Measurements from ENCODE around the gene TNFRSF4. TPM values are rescaled to one million over a fixed set of nuclear protein-coding genes. Genes with fewer than 3 reads are reported as not detected.
A peak's percentile ranks its signal among the peaks of the same experiment; 100 is the strongest.

The TNFRSF4 gene
- total RNA-seq, 1 donor from 2014 or later, result 2.3 TPM

GRCh38 chr1:1165485-1165884 is 48.5 kb downstream of the TNFRSF4 start:
- no peak for ATAC-seq
- intact Hi-C loops (cut with micrococcal nuclease), result no loop called here
- no peak for DNase-seq

GRCh38 chr1:1164701-1165451 is 49.1 kb downstream of the TNFRSF4 start:
- DNase-seq (no peak), ATAC-seq (no peak)
- intact Hi-C loops (cut with micrococcal nuclease), result no loop called here

GRCh38 chr1:1164361-1164700 is 49.6 kb downstream of the TNFRSF4 start:
- DNase-seq, result no peak
- ATAC-seq, result no peak
- intact Hi-C loops (cut with micrococcal nuclease), result no loop called here

GRCh38 chr1:1163538-1164070 is 50.3 kb downstream of the TNFRSF4 start:
- no peak for DNase-seq
- ATAC-seq, result no peak
- intact Hi-C loops (cut with micrococcal nuclease), result no loop called here

- DNase-seq (no peak), ATAC-seq (no peak)
- intact Hi-C loops (cut with micrococcal nuclease), result no loop called here
Measured at GRCh38 chr1:1162597-1163537, 51.1 kb downstream of the TNFRSF4 start.

GRCh38 chr1:1161683-1162079 is 52.3 kb downstream of the TNFRSF4 start:
- DNase-seq (no peak), ATAC-seq (no peak)
- intact Hi-C loops (cut with micrococcal nuclease), result no loop called here

Small RNA genes within 50 kb of the gene (microRNA-seq; reads per million reads assigned to microRNA genes)
- gene MIR200A (ENCODE audit: borderline number of aligned reads), result 4.9 reads per million
- gene MIR200B (ENCODE audit: borderline number of aligned reads), result 9.8 reads per million, percentile 4 among the genes with 10 or more reads in this experiment
- gene MIR429 (ENCODE audit: borderline number of aligned reads), result not detected

Other genes starting within 250 kb of the TNFRSF4 start
- gene PLEKHN1, start 247.7 kb downstream of the TNFRSF4 start, total RNA-seq, result not detected
- 187 TPM for gene PERM1, start 232.1 kb downstream of the TNFRSF4 start, total RNA-seq
- gene HES4, start 214.1 kb downstream of the TNFRSF4 start, total RNA-seq, result 39.4 TPM
- 16.4 TPM for gene ISG15, start 200.7 kb downstream of the TNFRSF4 start, total RNA-seq
- gene AGRN, start 194.0 kb downstream of the TNFRSF4 start, total RNA-seq, result 18.5 TPM
- not detected for gene RNF223, start 139.8 kb downstream of the TNFRSF4 start, total RNA-seq
- 4.0 TPM for gene C1orf159, start 98.1 kb downstream of the TNFRSF4 start, total RNA-seq
- not detected for gene TTLL10, start 40.3 kb downstream of the TNFRSF4 start, total RNA-seq
- 0.32 TPM for gene TNFRSF18, start 7.6 kb downstream of the TNFRSF4 start, total RNA-seq
- 117 TPM for gene SDF4, start 17.8 kb upstream of the TNFRSF4 start, total RNA-seq
- 7.5 TPM for gene B3GALT6, start 18.1 kb upstream of the TNFRSF4 start, total RNA-seq
- gene C1QTNF12, start 32.6 kb upstream of the TNFRSF4 start, total RNA-seq, result 0.50 TPM
- gene UBE2J2, start 59.7 kb upstream of the TNFRSF4 start, total RNA-seq, result 39.5 TPM
- 3.0 TPM for gene SCNN1D, start 66.3 kb upstream of the TNFRSF4 start, total RNA-seq
- gene ACAP3, start 93.8 kb upstream of the TNFRSF4 start, total RNA-seq, result 60.4 TPM
- gene PUSL1, start 94.4 kb upstream of the TNFRSF4 start, total RNA-seq, result 11.1 TPM
- gene INTS11, start 110.5 kb upstream of the TNFRSF4 start, total RNA-seq, result 77.2 TPM
- gene CPTP, start 110.6 kb upstream of the TNFRSF4 start, total RNA-seq, result 112 TPM
- gene TAS1R3, start 117.1 kb upstream of the TNFRSF4 start, total RNA-seq, result 0.57 TPM
- gene DVL1, start 135.3 kb upstream of the TNFRSF4 start, total RNA-seq, result 144 TPM
- 16.8 TPM for gene MXRA8, start 144.4 kb upstream of the TNFRSF4 start, total RNA-seq
- gene AURKAIP1, start 161.1 kb upstream of the TNFRSF4 start, total RNA-seq, result 268 TPM
- gene CCNL2, start 185.2 kb upstream of the TNFRSF4 start, total RNA-seq, result 61.0 TPM
- gene MRPL20, start 193.1 kb upstream of the TNFRSF4 start, total RNA-seq, result 155 TPM
- 2.1 TPM for gene ANKRD65, start 207.1 kb upstream of the TNFRSF4 start, total RNA-seq
- 13.5 TPM for gene VWA1, start 221.5 kb upstream of the TNFRSF4 start, total RNA-seq
- gene ATAD3C, start 235.5 kb upstream of the TNFRSF4 start, total RNA-seq, result 1.9 TPM